Activated CD8-positive, alpha-beta memory T cell treated with anti-CD3 and anti-CD28 coated beads, Interleukin-2, amount 50 U/mL, for 1 hour (primary cell): Measurements from ENCODE around the gene PFN4.

ENCODE experiments used
- DNase-seq: peaks from one replicate; pipeline ENCODE4 v3.0.0-alpha.2; 2020; ENCODE audit errors: extremely low read depth

Gene PFN4

DNA sequence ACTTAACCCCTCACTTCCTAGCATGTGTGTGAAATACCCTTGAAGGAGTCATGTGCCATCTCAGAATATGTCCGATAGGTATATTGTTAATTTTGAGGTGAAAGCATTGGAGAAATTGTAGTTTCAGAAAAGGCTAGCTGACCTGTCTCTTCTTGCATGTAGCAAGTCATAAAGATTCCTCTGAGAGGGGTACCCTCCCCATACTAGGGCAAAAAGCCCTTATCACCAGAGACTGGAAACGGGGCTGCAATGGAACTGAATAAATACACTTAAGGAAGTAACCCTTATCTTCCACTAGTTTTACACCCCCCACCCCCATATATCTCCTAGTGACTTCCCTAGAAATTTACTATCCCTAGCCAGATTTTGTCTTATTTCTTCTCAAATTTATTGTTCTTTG, 45.3 kb downstream of the PFN4 start:
- no peak for DNase-seq

DNA sequence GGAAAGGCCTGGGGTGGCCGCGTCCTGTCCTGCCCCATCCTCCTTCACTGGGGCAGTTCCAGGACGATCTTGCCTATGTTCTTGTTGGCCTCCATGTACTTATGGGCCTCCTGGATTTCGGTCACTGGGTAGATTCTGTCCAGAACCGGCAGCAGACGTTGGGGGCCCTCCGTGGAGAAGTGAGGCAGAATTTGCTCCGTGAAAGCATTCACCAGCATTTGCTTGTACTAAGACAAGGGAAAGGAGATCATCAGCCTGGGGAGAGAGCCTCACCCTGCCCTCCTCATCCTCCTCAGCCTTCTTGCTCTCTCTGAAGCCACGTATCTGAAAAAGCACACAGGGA, 45.6 kb downstream of the PFN4 start:
- DNase-seq: no peak

DNA sequence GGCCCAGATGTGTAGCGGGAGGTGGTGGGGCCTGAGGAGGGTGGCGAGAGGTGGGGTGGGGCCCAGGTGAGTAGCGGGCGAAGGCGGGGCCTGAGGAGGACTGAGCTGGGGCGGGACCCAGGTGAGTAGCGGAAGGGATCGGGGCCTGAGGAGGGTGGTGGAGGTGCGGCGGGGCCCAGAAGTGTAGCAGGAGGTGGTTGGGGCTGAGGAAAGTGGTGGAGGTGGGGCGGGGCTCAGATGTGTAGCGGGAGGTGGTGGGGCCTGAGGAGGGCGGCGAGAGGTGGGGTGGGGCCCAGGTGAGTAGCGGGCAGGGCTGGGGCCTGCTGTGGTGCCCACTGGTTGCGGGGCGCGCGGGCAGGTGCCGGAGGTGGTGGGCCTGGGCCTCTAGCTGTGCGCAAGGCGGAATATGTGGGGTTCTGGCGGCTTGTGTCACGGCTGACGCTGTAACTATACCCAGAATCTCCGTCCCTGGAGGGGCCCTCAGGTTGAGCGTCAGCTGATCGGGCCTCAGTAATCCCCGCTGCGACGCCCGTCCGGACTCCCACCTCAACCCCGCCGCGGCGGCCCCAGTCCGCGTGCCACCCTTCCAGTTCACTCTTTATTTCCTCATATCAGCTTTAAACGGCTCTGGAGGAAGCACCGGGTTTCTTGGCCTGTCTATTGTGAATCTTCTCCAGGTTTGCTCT, 46.1 kb downstream of the PFN4 start:
- no peak for DNase-seq

DNA sequence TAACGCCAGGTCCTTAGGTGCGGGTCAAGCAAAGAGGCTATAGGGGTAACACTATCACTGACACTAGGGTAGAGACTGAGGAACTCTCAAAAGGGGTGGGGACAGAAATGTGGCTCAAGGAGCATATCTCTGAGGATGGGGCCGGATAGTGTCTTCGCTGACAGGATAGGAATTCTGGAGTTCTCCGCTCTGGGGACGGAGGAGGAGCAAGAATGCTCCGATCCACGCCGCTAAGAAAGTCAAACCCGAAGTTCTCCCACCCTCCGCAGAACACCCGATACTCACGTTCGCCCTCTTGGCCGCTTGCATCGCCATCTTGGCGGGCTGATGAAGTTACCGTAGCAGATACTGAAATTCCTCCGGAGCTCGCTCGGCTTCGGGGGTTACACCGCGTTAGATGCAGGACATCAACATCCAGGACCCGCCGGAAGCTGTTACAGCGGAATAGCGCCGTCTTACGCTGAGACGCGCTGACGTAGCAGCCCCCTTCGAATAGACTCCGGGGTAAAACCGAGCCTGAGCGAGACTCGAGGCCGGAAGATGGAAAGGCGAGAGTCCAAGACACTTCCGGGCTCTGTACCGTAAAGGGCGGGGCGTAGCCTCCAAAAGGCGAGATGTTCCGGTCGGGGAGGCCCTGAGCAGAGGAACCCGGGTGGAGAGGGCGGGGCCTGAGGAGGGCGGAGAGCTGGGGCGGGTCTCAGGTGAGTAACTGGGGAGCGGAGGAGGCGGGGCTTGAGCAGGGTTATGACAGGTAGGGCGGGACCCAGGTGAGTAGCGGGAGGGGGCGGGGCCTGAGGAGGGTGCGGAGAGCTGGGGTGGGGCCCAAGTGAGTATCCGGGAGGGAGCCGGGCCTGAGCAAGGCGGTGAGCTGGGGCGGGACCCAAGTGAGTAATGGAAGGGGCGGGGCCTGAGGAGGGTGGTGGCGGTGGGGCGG, 47.0 kb downstream of the PFN4 start, which contains the start of gene SF3B6:
TSS of gene SF3B6 (minus strand) at position 412 of the 934 bp plus-strand sequence. CDS start at position 315, 97 bp downstream.
- peak; percentile 99 for DNase-seq

DNA sequence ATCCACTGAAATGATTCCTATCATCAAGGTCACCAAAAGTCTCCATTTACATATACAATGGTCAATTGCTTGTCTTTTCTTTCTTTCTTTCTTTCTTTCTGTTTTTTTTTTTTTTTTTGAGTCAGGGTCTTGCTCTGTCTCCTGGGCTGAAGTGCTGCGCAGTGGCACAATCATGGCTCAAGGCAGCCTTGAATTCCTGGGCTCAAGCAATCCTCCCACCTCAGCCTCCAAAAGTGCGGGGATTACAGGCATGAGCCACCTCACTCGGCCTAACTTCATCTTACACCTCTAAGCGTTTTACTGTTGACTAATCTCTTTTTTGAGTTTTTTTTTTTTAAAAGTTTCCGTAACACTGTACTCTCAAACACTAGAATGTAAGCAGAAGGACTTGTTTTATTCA, 47.9 kb downstream of the PFN4 start:
- DNase-seq: no peak

DNA sequence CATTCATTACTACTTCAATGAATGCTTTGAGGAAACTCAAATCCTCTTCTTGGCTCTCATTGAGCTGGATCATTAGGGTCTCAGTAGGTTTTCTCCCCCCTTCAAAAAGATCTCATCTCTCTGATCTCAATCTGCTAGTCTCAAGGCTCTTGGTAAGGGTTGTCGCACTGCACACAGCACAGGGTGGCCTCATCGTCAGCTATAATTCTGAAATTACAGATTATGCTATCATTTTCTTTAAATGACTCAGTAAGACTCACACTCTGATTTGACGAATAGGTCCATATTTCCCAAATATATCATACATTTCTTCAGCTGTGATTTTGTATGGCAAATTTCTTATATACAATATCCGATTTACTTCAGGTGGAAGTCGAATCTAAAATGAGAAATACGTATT, 49.3 kb downstream of the PFN4 start:
- DNase-seq: no peak

DNA sequence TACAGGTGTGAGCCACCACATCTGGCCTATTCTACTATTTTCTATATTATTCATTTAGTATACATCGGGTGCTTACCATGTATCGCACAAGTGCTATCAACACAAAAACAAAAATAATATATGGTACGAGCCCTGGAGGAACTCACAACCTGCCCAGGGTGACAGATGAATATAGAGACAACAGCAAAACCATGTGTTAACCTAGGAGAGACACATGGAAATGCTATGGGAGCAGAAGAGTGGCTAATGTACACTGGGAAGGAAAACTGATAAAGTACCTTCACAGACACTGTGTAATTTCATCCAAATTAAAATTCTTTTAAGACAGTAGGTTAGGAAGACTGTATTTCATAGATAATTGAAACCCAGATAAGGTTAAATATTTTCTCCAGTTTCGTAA, 50.9 kb downstream of the PFN4 start:
- DNase-seq: no peak

DNA sequence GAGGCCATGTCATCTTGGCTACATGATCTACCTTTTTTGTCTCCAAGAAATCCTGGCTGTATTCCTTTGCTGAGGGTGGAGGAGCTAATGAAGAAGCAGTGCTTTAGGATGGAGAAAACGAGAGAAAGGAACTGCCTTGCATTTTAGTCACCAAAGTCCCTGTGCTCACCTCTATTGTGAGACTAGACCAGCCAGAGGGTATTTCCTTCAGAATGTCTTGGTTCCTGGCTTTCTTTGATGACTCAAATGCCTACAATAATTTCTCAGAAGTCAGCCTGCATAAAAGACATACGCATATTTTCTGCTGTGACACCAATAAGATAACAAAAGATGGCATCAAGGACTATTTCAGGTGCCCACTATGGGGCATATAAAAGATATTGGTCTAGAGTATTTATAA, 57.8 kb downstream of the PFN4 start:
- no peak for DNase-seq
